Epithelial cell of proximal tubule (primary cell): ENCODE data around the gene KAT8. TPM values are rescaled to one million over a fixed set of nuclear protein-coding genes. Genes with fewer than 3 reads are reported as not detected.

ENCODE experiments used
- DNase-seq: peaks from one replicate; pipeline ENCODE4 v3.0.0-alpha.2; 2011; ENCODE audit warnings: low read depth
- H3K4me3 ChIP-seq: 2 replicates; pipeline ENCODE4 v1.5.1; 2011; ENCODE audit warnings: low read depth, mild to moderate bottlenecking, low read length
- CTCF ChIP-seq: conservative IDR thresholded peaks from 2 replicates; pipeline ENCODE4 v1.5.1; 2012; ENCODE audit warnings: low read depth, mild to moderate bottlenecking, low read length
- total RNA-seq: library from RNA; depleted of rRNA; stranded (reverse); fragments of >200 nt; gene quantifications from 2 replicates; pipeline ENCODE4 v1.2.3, GENCODE V29; 2015

KAT8 gene
- total RNA-seq, 1 donor from 2014 or later = 43.7 TPM

GRCh38 chr16:31080756-31081419 lies 36.6 kb upstream of the KAT8 start:
- no peak for TF ChIP-seq CTCF
- no peak overlapping the region for H3K4me3 ChIP-seq
- DNase-seq = no peak

GRCh38 chr16:31081428-31082351 lies 35.8 kb upstream of the KAT8 start:
- TF ChIP-seq CTCF = no peak
- no peak for DNase-seq
- H3K4me3 ChIP-seq = no peak overlapping the region

- no peak overlapping the region for H3K4me3 ChIP-seq
- TF ChIP-seq CTCF = no peak
- no peak for DNase-seq
Measured at GRCh38 chr16:31082368-31083045, 35.0 kb upstream of the KAT8 start.

- no peak for TF ChIP-seq CTCF
- no peak for DNase-seq
- no peak overlapping the region for H3K4me3 ChIP-seq
Measured at GRCh38 chr16:31083081-31083480, 34.4 kb upstream of the KAT8 start.

- H3K4me3 ChIP-seq = no peak overlapping the region
- no peak for TF ChIP-seq CTCF
- no peak for DNase-seq
Measured at GRCh38 chr16:31083556-31083955, 33.9 kb upstream of the KAT8 start.

GRCh38 chr16:31083981-31084380 lies 33.5 kb upstream of the KAT8 start:
- H3K4me3 ChIP-seq = no peak overlapping the region
- no peak for TF ChIP-seq CTCF
- DNase-seq = no peak
